ENCODE results near the gene OTC.

DNA sequence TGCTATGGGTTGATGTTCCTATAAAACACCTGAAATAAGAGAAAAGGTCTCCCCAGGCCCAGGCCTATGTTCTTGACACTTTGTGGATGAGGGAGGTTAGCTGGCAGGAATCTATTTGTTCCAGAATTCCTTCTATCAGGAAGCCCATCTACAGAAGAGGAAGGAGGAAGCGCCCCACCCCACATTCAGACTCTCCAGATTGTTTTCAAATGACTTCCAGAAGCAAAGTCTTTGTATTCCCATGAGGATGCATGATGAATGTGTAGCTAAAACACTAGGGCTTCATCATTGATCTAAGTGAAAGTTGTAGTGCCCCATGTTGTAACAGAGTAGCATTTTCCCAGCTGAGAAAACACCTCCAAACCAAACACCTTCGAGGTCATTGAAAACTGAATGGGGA, 16.4 kb downstream of the OTC start:
- TF ChIP-seq, protein P1, sequence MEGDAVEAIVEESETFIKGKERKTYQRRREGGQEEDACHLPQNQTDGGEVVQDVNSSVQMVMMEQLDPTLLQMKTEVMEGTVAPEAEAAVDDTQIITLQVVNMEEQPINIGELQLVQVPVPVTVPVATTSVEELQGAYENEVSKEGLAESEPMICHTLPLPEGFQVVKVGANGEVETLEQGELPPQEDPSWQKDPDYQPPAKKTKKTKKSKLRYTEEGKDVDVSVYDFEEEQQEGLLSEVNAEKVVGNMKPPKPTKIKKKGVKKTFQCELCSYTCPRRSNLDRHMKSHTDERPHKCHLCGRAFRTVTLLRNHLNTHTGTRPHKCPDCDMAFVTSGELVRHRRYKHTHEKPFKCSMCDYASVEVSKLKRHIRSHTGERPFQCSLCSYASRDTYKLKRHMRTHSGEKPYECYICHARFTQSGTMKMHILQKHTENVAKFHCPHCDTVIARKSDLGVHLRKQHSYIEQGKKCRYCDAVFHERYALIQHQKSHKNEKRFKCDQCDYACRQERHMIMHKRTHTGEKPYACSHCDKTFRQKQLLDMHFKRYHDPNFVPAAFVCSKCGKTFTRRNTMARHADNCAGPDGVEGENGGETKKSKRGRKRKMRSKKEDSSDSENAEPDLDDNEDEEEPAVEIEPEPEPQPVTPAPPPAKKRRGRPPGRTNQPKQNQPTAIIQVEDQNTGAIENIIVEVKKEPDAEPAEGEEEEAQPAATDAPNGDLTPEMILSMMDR (IDR thresholded peaks at IDR 0.05), result no peak
- no peak for TF ChIP-seq POLR2A (IDR thresholded peaks at IDR 0.05)

Measured in esophagus squamous epithelium (tissue), 4 donors.